Measurements from ENCODE around the gene CCDC180. TPM values are rescaled to one million over a fixed set of nuclear protein-coding genes. Genes with fewer than 3 reads are reported as not detected.
"Not testable (repeated sequence)": the region's sequence is repeated elsewhere in the genome, so short reads cannot be mapped to it uniquely, and the experiment has no call there.

The CCDC180 gene
- total RNA-seq (2014; rRNA removed; shearing (Covaris generic)) = 0.29 and 0.72 TPM in 2 replicates

DNA sequence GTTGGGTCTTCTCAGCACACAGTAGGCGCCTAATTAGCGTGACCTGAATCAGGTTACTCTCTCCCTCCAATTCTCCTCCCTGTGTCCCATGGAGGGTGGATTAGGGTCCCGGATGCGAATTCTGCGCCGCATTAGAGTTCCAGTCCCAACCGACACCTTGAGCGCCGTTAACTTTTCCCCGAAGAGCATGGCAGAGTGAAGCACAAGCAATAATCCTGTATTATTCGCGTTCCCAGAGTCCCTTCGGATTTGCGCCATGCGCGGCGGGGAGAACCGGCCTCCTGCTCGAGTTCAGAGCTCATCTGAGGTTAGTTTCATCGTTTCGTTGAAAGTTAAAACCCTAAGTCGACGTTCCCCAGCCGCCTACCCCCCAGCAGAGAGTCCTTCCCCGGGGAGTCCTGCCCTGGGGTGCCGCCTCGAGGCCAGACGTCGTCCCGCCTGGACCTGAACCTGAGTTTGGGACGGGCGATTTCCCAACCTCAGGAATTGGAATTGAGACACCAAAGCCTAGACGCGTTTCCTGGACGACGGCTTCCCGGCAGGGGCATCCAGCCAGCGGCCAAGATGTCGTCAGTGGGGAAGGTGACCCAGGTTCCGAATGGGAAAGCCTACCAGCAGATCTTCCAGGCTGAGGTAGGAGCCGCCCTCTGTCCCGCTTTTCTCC is at the start of gene CCDC180:
Gene CCDC180, plus strand, starts transcription at position 160 of the 664 bp plus-strand sequence. Its CDS starts 405 bp downstream, at position 565.
- peak; percentile 28 for DNase-seq (ENCODE audit: low read depth)

GRCh38 chr9:97259834-97260514 is 47.5 kb upstream of the CCDC180 start:
- not testable (repeated sequence) for DNase-seq (ENCODE audit: low read depth)

- no peak for DNase-seq (ENCODE audit: low read depth)
These were observed 36.2 kb upstream of the CCDC180 start for GRCh38 chr9:97271292-97271691.

DNA sequence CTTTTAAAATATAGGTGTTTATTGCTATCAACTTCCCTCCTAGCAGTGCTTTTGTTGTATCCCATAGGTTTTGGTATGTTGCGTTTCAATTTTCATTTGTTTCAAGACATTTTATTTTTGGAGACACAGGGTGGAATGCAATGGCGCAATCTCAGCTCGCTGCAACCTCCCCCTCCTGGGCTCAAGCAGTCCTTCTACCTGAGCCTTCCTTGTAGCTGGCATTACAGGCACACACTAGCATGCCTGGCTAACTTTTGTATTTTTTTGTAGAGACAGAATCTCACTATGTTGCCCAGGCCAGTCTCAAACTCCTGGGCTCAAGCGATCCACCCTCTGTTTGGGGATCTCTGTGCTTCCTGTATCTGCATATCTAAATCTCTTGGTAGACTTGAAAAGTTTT is 35.4 kb upstream of the CCDC180 start:
- DNase-seq (ENCODE audit: low read depth) = no peak

- no peak for DNase-seq (ENCODE audit: low read depth)
These were observed 31.1 kb upstream of the CCDC180 start for GRCh38 chr9:97276310-97276852.

DNA sequence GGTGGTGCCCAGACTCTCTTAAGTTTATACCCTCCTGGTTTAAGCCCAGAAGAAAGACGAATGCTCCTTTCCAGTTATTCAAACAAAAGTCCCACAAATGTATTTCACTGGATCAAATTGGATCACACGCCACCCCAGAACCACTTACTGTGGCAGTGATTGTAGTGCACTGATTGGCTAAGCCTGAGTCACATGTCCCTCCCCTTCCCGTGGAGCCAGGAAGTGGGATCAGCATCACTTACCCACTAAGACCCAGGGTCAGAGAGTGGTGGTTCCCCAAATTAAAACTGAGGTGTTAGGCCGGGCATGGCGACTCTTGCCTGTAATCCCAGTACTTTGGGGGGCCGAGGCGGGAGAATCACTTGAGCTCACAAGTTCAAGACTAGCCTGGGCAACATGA is 29.5 kb upstream of the CCDC180 start:
- DNase-seq (ENCODE audit: low read depth) = no peak

- no peak for DNase-seq (ENCODE audit: low read depth)
These were observed 26.6 kb upstream of the CCDC180 start for GRCh38 chr9:97280755-97281330.

DNA sequence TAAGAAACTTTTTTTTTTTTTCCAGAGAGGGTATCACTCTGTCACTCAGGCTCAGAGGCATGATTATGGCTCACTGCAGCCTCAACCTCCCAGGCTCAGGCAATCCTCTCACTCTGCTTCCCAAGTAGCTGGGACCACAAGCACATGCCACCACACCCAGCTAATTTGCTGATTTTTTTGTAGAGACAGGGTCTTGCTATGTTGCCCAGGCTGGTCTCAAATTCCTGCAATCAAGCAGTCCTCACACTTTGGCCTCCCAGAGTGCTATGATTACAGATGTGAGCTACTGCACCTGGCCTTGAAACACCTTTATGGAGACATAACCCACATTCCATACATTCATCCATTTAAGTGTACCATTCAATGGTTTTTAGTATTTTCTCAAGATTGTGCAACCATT is 23.7 kb upstream of the CCDC180 start:
- DNase-seq (ENCODE audit: low read depth) = no peak

GRCh38 chr9:97284798-97285197 is 22.7 kb upstream of the CCDC180 start:
- DNase-seq (ENCODE audit: low read depth) = no peak

DNA sequence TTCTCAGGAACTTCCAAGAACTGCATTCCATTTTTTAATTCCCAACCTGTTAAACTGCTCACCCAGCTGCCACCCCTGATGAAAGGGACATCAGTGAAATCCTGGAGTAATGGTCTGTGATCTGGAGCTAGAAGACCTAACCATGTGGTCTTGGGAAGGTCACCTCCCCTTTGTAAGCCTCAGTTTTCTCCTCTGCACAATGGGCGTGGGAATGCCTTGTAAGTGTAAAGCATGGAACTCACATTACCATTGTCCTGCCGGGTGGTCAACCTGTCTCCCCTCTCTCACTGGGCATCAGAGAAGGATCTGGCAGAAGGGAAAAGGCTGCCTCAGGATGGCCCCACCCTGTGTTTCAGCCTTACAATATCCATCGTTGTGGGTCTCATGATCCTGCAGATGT is 15.3 kb upstream of the CCDC180 start:
- no peak for DNase-seq (ENCODE audit: low read depth)

DNA sequence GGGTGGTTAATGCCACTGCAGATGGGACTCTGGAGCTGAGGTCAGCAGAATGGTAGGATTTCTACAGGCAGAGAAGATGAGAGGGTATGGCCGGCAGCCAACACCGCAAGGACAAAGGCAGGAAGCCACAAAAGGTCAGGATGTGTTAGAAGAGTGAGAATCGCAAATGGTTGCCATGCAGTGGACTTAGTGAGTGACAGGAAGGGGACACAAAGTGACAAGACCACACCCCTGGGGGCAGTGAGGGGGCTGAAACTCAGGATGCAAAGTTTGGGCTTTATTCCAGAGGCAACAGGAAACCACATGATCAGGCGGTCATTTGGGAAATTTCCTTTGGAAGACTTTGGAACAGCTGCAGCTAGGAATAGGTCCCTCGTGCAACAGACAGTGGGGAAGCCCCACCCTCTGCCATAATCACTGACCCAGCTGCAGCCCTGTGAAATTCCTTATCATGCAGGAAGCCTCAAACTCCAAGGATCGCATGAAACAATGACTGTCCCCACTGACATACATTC is 14.2 kb upstream of the CCDC180 start:
- DNase-seq (ENCODE audit: low read depth) = peak; percentile 96

DNA sequence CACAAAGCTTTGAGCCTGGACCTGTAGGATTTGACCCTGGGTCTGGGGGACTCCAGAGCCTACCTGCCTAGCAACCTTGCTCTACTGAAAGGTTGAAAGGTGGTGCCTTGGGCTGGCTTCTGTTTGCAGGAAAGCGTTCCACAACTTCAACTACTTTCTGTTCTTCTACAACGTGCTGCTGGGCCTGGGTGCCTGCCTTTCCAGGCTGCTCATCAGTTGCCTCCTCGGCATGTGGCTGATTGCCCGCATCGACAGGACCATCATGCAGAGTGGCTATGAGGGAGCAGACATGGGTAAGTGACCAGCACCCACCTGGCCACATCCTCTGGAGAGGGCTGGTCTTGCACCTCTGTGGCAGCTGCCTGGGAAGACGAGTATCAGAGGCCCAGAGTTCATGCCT is 13.6 kb upstream of the CCDC180 start:
- DNase-seq (ENCODE audit: low read depth) = no peak

DNA sequence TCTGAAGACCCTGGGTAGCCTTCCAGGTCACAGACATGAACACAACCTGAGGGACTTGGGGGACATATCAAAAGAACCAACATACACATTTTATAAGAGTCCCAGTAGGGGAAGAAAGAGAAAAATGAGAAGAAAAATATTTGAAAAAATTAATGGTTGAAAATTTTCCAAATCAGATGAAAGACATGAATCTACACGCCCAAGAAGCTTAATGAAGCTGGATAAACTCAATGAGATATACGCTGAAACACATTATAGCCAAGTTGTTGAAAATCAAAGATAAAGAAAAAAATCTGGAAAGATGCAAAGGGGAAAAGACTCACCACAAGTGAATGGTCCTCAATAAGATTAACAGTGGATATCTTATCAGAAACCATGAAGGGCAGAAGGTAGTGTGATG is 9.6 kb upstream of the CCDC180 start:
- no peak for DNase-seq (ENCODE audit: low read depth)

DNA sequence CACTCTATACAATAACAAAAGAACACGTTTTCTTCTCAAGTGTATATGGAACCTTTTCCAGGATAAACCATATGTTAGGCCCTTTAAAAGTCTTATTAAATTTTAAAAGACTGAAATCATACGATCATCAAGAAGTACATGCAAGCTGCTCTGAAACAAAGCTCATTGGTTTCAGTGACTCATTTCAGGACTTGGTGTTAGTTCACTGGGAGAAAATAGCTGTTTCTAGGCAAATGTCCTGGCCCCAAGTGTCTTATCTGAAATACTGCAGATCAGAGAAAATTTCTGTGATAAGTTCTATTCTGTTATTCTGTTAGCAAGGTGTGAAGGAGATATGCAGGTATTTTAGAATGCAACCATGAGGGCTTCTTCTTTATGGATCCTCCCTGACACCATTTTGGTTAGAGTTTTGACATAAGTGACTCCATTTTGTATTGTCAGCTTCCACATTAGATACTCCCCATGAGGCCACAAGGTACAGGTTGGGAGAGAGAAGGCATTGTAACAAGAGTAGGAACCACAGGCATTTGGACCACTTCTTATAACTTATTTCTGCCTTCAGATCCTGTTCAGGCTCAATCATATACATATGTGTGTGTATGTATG is 7.5 kb upstream of the CCDC180 start:
- no peak for DNase-seq (ENCODE audit: low read depth)

GRCh38 chr9:97300586-97300985 is 6.9 kb upstream of the CCDC180 start:
- no peak for DNase-seq (ENCODE audit: low read depth)

GRCh38 chr9:97301974-97302373 is 5.5 kb upstream of the CCDC180 start:
- no peak for DNase-seq (ENCODE audit: low read depth)

DNA sequence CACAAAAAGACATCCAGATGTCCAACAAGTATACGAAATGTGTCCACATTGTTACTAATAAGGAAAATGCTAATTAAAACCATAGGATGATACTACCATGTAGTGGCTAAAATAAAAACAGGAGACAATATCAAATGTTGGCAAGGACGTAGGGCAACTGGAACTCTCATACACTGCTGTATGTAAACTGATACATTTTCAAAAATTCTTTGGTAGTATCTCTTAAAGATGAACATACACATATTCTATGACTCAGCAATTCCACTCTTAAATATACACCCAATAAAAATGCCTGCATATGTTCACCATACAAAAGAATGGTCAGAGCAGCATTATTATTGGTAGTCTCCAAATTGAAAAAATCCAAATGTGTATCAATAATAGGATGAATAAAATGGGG is 2.9 kb upstream of the CCDC180 start:
- DNase-seq (ENCODE audit: low read depth) = no peak

- no peak for DNase-seq (ENCODE audit: low read depth)
These were observed 1.8 kb upstream of the CCDC180 start for GRCh38 chr9:97305501-97306298.

GRCh38 chr9:97307091-97307490 is 368 bp upstream of the CCDC180 start:
- DNase-seq (ENCODE audit: low read depth) = peak; percentile 86

- DNase-seq (ENCODE audit: low read depth) = no peak
These were observed 1.8 kb downstream of the CCDC180 start for GRCh38 chr9:97309260-97309659.

GRCh38 chr9:97310023-97310422 is 2.6 kb downstream of the CCDC180 start:
- no peak for DNase-seq (ENCODE audit: low read depth)
